Fibroblast of the aortic adventitia (primary cell): ENCODE data around the gene TREX2. TPM values are rescaled to one million over a fixed set of nuclear protein-coding genes. Genes with fewer than 3 reads are reported as not detected.

Experiments
- DNase-seq: peaks from one replicate; pipeline ENCODE4 v3.0.0-alpha.2; 2010; ENCODE audit warnings: low read depth
- H3K4me3 ChIP-seq: 2 replicates; pipeline ENCODE4 v1.5.1; 2011; ENCODE audit warnings: low read depth, mild to moderate bottlenecking, control low read depth, low read length, moderate library complexity
- total RNA-seq: library from RNA; depleted of rRNA; stranded (reverse); fragments of >200 nt; gene quantifications from 2 replicates; pipeline ENCODE4 v1.2.3, GENCODE V29; 2012; ENCODE audit warnings: low replicate concordance
- TF ChIP-seq, protein P1 (sequence below): IDR thresholded peaks from 2 replicates; pipeline ENCODE4 v1.5.1; 2011; ENCODE audit warnings: mild to moderate bottlenecking, low read length, control low read depth, inconsistent platforms; ENCODE audit not compliant: insufficient read depth

TREX2 gene
- total RNA-seq, 1 donor: 1.3 TPM

DNA sequence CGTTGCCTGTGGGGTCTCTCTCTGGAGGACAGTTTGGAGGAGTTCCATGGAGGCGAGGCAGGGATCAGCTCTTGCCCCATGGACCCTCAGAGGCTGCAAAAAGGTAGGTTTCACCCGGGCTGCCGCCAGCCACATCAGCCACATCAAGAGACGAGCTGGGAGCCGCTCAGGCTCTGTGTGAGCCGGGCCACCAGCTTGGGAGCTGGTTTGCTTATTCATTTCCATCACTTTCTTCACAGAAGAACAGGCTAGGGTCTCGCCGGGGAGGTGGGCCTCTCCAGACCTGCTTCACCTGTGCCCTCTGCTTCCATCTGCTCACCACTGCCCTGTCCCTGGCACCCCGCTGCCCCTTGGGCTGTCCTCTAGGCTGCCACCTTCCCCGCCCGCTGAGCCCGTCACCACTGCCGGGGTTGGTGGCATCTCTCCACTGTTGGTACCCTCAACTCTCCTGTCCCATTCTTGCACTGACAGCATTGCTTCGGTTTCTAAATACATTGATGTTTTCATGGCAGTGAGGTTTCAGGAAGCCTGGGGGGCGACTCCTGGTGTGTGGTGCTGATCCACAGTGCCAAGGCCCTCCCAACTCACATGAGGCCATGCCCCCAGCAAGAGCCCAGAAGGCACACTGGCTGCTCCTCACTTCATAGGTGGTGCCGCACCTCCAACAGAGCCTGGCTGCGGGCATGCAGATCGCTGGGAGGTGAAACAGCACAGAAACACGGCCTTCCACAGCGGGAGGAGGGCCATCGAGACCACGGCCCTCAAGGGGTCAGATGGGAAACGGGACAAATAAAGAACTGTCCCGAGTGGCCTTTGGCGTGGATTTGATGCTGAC, 4.5 kb upstream of the TREX2 start:
- TF ChIP-seq, protein P1, sequence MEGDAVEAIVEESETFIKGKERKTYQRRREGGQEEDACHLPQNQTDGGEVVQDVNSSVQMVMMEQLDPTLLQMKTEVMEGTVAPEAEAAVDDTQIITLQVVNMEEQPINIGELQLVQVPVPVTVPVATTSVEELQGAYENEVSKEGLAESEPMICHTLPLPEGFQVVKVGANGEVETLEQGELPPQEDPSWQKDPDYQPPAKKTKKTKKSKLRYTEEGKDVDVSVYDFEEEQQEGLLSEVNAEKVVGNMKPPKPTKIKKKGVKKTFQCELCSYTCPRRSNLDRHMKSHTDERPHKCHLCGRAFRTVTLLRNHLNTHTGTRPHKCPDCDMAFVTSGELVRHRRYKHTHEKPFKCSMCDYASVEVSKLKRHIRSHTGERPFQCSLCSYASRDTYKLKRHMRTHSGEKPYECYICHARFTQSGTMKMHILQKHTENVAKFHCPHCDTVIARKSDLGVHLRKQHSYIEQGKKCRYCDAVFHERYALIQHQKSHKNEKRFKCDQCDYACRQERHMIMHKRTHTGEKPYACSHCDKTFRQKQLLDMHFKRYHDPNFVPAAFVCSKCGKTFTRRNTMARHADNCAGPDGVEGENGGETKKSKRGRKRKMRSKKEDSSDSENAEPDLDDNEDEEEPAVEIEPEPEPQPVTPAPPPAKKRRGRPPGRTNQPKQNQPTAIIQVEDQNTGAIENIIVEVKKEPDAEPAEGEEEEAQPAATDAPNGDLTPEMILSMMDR: no peak
- no peak for DNase-seq

DNA sequence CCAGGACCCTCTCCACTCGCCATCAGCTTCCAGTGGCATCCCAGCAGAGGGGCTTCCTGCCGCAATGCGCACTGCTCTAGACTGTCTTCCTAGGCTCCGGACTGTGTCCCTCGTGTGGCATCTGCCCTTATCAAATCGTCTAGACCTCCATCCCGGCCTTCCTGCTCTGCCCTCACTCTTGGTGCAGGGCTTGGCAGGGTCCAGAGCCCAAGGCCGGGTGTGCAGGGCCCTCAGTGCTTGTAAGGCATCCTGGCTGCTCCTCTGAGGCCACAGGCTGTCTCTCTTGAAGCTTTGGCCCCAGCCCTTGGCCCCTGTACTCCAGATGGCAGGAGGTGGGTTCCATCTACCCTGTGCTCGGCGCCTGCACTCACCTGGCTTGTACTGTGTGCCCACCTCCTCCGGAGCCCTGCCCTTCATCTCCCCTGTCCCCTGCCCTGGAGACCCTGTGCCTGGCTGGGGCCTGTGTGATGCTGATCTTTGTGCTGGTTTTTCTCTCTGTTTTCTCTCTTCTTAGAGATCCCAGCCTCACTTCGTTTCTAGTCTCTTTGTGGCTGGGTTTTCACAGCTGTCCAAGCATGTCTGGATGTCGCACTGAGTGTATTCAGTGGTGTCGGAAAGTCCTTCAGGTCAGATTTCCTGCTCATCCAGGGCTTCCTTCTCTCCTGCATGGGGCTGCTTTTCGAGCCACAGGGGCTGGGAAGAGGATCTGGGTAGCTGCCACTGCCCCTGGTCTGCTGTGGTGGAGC, 3.7 kb upstream of the TREX2 start:
- DNase-seq: no peak
- TF ChIP-seq, protein P1: no peak
- no peak overlapping the region for H3K4me3 ChIP-seq

More for the DNA sequence above, 4.5 kb upstream of the TREX2 start:
- no peak overlapping the region for H3K4me3 ChIP-seq

DNA sequence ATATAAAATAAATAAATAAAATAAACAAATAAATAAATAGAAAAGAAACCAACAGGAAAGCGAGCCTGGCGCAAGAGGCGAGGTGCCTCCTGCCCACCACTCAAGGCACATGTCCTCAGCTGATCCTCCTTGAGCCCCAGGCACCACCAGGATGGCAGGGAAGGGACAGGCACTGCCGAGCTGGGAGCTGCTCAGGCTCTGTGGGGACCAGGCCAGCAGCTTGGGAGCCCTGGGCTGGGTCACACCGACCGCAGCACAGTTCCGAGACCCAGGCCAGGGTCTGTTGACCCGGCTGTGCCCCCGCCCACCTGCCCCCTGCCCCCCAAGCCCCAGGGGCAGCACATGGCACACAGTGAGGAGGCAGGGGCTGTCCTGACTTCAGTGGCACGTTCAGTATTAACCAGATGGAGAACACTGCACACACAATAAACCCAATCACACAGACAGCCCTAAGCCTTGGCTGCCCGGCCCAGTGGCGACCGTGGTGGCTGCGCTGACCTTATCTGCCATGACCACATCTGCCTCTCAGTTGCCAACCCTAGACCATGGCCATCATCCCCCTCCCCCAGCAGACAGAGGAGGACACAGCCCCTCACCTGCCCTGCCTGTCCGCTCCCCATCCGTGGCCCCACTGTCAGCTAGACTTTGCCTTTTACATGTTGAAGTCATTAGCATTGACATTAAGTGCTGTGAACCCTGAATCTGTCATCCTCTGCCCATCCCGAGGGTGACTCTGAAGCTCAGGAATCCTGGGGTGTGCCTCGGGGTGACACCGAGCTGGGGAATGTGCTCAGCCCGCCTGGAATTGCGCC, 2.9 kb upstream of the TREX2 start:
- no peak for DNase-seq
- TF ChIP-seq, protein P1: no peak
- no peak overlapping the region for H3K4me3 ChIP-seq

DNA sequence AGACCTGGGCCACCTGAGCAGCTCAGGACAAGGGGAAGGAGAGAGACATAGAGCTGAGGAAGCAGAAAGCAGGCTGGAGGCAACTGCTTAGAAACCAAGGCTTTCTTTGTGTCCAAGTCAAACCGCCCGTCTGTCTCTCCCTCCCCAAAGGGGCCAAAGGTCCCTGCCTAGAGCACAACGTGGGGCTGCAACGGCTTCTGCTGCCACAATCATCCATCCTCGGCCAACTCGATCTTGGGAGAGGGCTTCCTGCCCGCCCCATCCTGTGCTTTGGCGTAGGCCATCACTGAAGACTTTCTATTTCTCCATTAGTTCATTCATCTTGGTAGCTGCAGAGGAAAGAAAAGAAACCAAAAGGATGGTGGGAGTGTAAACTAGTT, 1.7 kb upstream of the TREX2 start:
- TF ChIP-seq, protein P1: no peak
- H3K4me3 ChIP-seq: no peak overlapping the region
- no peak for DNase-seq

DNA sequence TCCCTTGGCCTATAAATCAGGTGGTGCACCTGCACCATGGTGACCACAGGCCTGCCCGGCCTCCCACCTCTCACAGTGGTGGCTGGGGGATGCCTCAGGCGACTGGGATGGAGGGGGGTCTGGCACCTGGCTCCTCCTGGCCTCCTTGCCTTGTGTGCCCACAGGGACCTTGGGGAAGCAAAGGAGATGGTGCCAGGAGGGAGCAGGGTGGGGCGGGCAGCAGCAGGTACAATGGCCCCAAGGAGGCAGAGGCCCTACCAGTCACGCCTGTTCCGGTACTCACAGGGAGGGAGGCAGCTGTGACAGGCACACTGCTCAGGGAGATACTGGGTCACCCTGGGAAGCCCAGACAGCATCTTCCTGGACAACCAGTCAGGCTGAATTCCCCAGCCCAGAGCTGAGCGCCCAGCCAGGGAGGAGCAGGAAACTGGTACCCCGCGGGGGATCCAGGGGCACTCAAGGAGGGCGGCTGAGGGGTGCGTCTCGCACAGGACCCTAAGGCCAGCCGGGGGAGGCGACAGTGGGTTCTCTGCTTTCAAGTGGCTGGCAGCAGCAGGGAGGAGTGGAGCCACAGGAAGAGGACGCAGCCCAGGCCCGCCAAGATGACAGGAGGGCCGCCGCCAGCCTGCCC, 1.2 kb upstream of the TREX2 start:
- no peak overlapping the region for H3K4me3 ChIP-seq
- TF ChIP-seq, protein P1: no peak
- DNase-seq: no peak

DNA sequence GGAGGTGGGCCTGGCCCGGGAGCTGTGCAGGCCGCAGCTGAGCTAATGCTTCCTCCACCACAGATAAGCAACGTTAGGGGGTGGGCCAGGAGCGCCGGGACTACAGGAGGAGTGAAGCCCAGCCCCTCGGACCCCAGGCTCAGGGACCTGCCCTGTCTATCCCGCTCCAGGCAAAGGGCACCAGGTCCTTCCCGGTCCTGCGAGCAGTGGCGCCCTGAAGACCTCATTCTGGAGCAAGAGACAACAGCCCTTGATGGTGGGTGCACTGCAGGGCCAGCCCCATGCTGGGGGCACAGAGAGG, 730 bp upstream of the TREX2 start:
- H3K4me3 ChIP-seq: no peak overlapping the region
- TF ChIP-seq, protein P1: no peak
- DNase-seq: no peak
